ENCODE results near the gene ADAP1. TPM values are rescaled to one million over a fixed set of nuclear protein-coding genes. Genes with fewer than 3 reads are reported as not detected.

Gene ADAP1
- total RNA-seq, 1 experiment from 2014 or later = 34.0 TPM

DNA sequence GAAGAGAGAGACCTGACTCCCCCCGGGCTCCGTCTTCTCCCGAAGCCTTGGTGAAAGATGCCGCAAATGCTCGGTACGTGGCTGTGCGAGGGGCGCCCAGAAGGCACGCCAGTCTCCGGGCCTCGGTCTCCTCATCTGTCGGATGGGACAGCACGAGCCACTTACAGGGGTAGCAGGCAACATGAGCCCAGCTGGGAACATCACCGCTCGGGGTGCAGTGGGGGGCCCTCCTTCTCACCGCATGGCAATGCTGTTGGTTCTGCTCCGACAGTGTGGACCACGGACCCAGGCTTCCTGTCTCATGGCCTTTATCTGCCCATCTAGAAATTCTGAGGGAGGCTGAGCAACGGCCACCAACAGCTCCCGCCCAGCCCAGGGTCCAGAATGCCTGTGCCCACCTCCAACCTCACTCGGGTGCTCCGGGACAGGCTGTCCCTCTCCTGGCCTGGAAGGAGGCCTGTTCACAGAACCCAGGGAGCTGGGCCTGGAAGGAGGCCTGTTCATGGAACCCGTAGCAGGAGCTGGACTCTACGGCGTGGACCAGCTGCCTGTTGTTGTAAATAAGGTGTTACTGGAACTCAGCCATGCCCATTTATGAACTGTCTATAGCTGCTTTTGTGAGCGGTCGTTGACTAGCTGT, 15.8 kb downstream of the ADAP1 start:
- 0 out of 4 replicates have a peak, but pooled peaks cover 0 to 4% of the 10 kb centered on the region in 2 experiments for H3K9me3 ChIP-seq (ENCODE audit: control insufficient read depth in 1 of 2, insufficient read depth in 1 of 2, low read depth in 1 of 2, low read length in 2 of 2)
- no peak overlapping the region for H2AFZ ChIP-seq (ENCODE audit: low read depth, low read length, poor library complexity, severe bottlenecking)
- H3K9me2 ChIP-seq (ENCODE audit: insufficient read depth) = no peaks in the 10 kb centered on the region
- H3K4me2 ChIP-seq (ENCODE audit: low read length) = no peak overlapping the region
- peaks cover 14 to 18% of the 10 kb centered on the region in 2 experiments for H3K4me1 ChIP-seq (ENCODE audit: control insufficient read depth in 1 of 2, insufficient read depth in 2 of 2, low read length in 2 of 2)
- RAD21 ChIA-PET (ENCODE audit: low non-redundant PET in 1 of 2, low total read pairs in 2 of 2, uncharacterized antibody in 2 of 2, unreplicated experiment in 2 of 2) = no interaction called here
- TF ChIP-seq SIN3A (IDR thresholded peaks at IDR 0.05; ENCODE audit: low read depth) = no peak
- TF ChIP-seq ATF3 (IDR thresholded peaks at IDR 0.05) = no peak
- TF ChIP-seq ZFX (IDR thresholded peaks at IDR 0.05) = no peak
- TF ChIP-seq JUND (IDR thresholded peaks at IDR 0.05) = no peak
- no peak for TF ChIP-seq POLR2A (IDR thresholded peaks at IDR 0.05; ENCODE audit: borderline replicate concordance, extremely low read depth, insufficient read depth, insufficient read length)
- TF ChIP-seq CEBPB (IDR thresholded peaks at IDR 0.05; ENCODE audit: low read depth) = no peak
- no peak for TF ChIP-seq YY1 (IDR thresholded peaks at IDR 0.05; ENCODE audit: extremely low read depth, insufficient replicate concordance, low read depth, low read length)
- no peak for TF ChIP-seq POLR2AphosphoS5 (IDR thresholded peaks at IDR 0.05; ENCODE audit: low read depth, low read length)
- no peak for TF ChIP-seq ZNF274 (IDR thresholded peaks at IDR 0.05; ENCODE audit: low read depth, low read length)
- TF ChIP-seq REST (IDR thresholded peaks at IDR 0.05; ENCODE audit: low read depth) = no peak
- no peak for TF ChIP-seq EZH2 (IDR thresholded peaks at IDR 0.05)
- TF ChIP-seq TCF7L2 (IDR thresholded peaks at IDR 0.05; ENCODE audit: borderline replicate concordance, extremely low read depth, insufficient read depth, insufficient read length) = no peak
- TF ChIP-seq RAD21 (IDR thresholded peaks at IDR 0.05; ENCODE audit: low read depth) = no peak
- TF ChIP-seq CBX3 (IDR thresholded peaks at IDR 0.05; ENCODE audit: low read depth) = no peak
- TF ChIP-seq FOSL1 (IDR thresholded peaks at IDR 0.05; ENCODE audit: low read depth) = no peak
- no peak for TF ChIP-seq MAX (IDR thresholded peaks at IDR 0.05)
- TF ChIP-seq SP1 (IDR thresholded peaks at IDR 0.05; ENCODE audit: low read depth) = no peak
- no peak for TF ChIP-seq ELF1 (IDR thresholded peaks at IDR 0.05; ENCODE audit: borderline replicate concordance, low read depth)
- no peak for TF ChIP-seq ZBTB33 (IDR thresholded peaks at IDR 0.05; ENCODE audit: extremely low read depth, insufficient replicate concordance, low read length)
- TF ChIP-seq EGR1 (IDR thresholded peaks at IDR 0.05; ENCODE audit: low read depth) = no peak
- no TSS peak for BruUV-seq (replicated peaks)
- H3K9ac ChIP-seq (ENCODE audit: low read length) = no peak overlapping the region
- intact Hi-C loops (cut with micrococcal nuclease) = no loop called here
- CTCF ChIA-PET = no interaction called here
- H3K27ac ChIP-seq (ENCODE audit: low read depth, low read length) = no peak overlapping the region
- DNase-seq (ENCODE audit: low read depth, low spot score) (no peak), ATAC-seq (no peak)
- no peaks in the 10 kb centered on the region for H3K36me3 ChIP-seq (ENCODE audit: control insufficient read depth in 1 of 2, insufficient read depth in 2 of 2, low read length in 2 of 2)
- 0 out of 2 replicates have a peak, but pooled peaks cover 4% of the 10 kb centered on the region for H3K27me3 ChIP-seq (ENCODE audit: insufficient read depth, low read length)
- H3K4me3 ChIP-seq (replicated peaks in 1 of 2; ENCODE audit: low read depth in 1 of 2, low read length in 2 of 2) = no peak overlapping the region
- no peaks in the 10 kb centered on the region for H4K20me1 ChIP-seq (ENCODE audit: insufficient read depth)
- no peaks in the 10 kb centered on the region for H3K79me2 ChIP-seq (ENCODE audit: insufficient read depth, low read length)
- POLR2A ChIA-PET = no interaction called here
